Spleen (tissue), 11 donors: ENCODE measurements around the gene NPM3. TPM values are rescaled to one million over a fixed set of nuclear protein-coding genes. Genes with fewer than 3 reads are reported as not detected.

Experiments used
- DNase-seq: peaks from one replicate; pipeline ENCODE4 v3.0.0-alpha.2; 2020
- H3K27ac ChIP-seq, 8 donors: fragments of 200-600 bp; sonication (generic) in 7 of 8; 1 replicate in 4 of 8; 2 replicates in 4 of 8; pipeline versions ENCODE4 v1.5.0 to v1.8.0; 2016 to 2021; ENCODE audit warnings: inconsistent platforms in 4 of 8, mild to moderate bottlenecking in 4 of 8, moderate library complexity in 1 of 8
- H3K27me3 ChIP-seq, 7 donors: fragments of 200-600 bp; sonication (generic) in 6 of 7; replicated peaks in 1 of 7; 1 replicate in 4 of 7; 2 replicates in 3 of 7; pipeline versions ENCODE4 v1.5.0 to v1.8.0; 2016 to 2021; ENCODE audit warnings: inconsistent platforms in 3 of 7, mild to moderate bottlenecking in 1 of 7
- H3K36me3 ChIP-seq, 6 donors: fragments of 200-600 bp; sonication (generic) in 5 of 6; 1 replicate in 4 of 6; 2 replicates in 2 of 6; pipeline versions ENCODE4 v1.5.0 to v1.8.0; 2016 to 2021; ENCODE audit warnings: inconsistent platforms in 2 of 6
- H3K4me1 ChIP-seq, 6 donors: fragments of 200-600 bp; sonication (generic) in 5 of 6; 1 replicate in 3 of 6; 2 replicates in 3 of 6; pipeline versions ENCODE4 v1.5.0 to v1.8.0; 2016 to 2021; ENCODE audit warnings: inconsistent platforms in 3 of 6
- H3K4me3 ChIP-seq, 8 donors: fragments of 200-600 bp; sonication (generic) in 7 of 8; 1 replicate in 4 of 8; 2 replicates in 4 of 8; pipeline versions ENCODE4 v1.5.0 to v1.8.0; 2016 to 2021; ENCODE audit warnings: inconsistent platforms in 4 of 8, mild to moderate bottlenecking in 4 of 8, moderate library complexity in 2 of 8
- H3K9me3 ChIP-seq, 8 donors: fragments of 200-600 bp; sonication (generic) in 7 of 8; 1 replicate in 4 of 8; 2 replicates in 4 of 8; pipeline versions ENCODE4 v1.5.0 to v1.8.0; 2016 to 2021; ENCODE audit warnings: inconsistent platforms in 4 of 8
- POLR2A ChIP-seq, 3 donors: fragments of 450-650 bp; IDR thresholded peaks; one replicate each; pipeline ENCODE4 v1.5.1; 2017; ENCODE audit warnings: antibody characterized with exemption in 3 of 3, mild to moderate bottlenecking in 1 of 3
- POLR2AphosphoS5 ChIP-seq, 3 donors: sonication (generic); formaldehyde crosslinking; IDR thresholded peaks; one replicate each; pipeline ENCODE4 v1.5.1; 2017; ENCODE audit warnings: antibody characterized with exemption in 3 of 3
- WGBS, 5 donors: extraction: QIAGEN DNeasy Blood & Tissue Kit in 3 of 5; methylation state at CpG; one replicate each; pipeline versions ENCODE4 v1.1.5 to v1.1.7; 2013 to 2018; 5-methylcytosine and 5-hydroxymethylcytosine counted together
- intact Hi-C: fragments of 100-400 bp; cut with DNase I; formaldehyde crosslinking; loops from one replicate; pipeline ENCODE4 v1.15.0; 2023; ENCODE audit warnings: low total_unique reads
- polyA plus RNA-seq, 3 donors: library from polyadenylated mRNA; stranded (reverse); fragments of 200-250 nt; gene quantifications; one replicate each; pipeline ENCODE4 v1.2.1, GENCODE V29; 2013
- total RNA-seq, 7 donors: library from RNA; depleted of rRNA in 3 of 7; stranded (reverse); fragments of >200 nt in 3 of 7; fragmentation: NEBNext Ultra II Directional in 4 of 7; extraction: Animal tissue kit (Norgen Biotek cat#: 25700) in 4 of 7; gene quantifications; one replicate each; pipeline versions ENCODE4 v1.1.0 to v1.2.1, GENCODE V29; 2016 to 2021
- TF ChIP-seq, protein P1 (sequence below), 11 experiments: fragments of 200-600 bp in 7 of 11; fragments of 450-650 bp in 4 of 11; sonication (generic) in 4 of 11; IDR thresholded peaks in 8 of 11; conservative IDR thresholded peaks in 3 of 11; 1 replicate in 7 of 11; 2 replicates in 4 of 11; pipeline versions ENCODE4 v1.4.0 to v1.8.0; 2016 to 2021; ENCODE audit warnings: antibody characterized with exemption in 11 of 11, inconsistent platforms in 4 of 11, mild to moderate bottlenecking in 1 of 11
- donor health status: healthy with polysubstance abuse.
- donor health status: DM: no; HTN: no; CAD: no; lungs with moderate emphysema.
- donor health status: DM: no; HTN: no; CAD: no.
- donor health status: Bipolar disorder and iron deficiency.
- donor health status: healthy.
- donor health status: DM: no; HTN: no; CAD: no.
- donor health status: DM: yes; HTN: yes; CAD: no.

The NPM3 gene
- total and polyA plus RNA-seq, 10 donors: 16.8 to 54.6 (median 28.6) TPM

DNA sequence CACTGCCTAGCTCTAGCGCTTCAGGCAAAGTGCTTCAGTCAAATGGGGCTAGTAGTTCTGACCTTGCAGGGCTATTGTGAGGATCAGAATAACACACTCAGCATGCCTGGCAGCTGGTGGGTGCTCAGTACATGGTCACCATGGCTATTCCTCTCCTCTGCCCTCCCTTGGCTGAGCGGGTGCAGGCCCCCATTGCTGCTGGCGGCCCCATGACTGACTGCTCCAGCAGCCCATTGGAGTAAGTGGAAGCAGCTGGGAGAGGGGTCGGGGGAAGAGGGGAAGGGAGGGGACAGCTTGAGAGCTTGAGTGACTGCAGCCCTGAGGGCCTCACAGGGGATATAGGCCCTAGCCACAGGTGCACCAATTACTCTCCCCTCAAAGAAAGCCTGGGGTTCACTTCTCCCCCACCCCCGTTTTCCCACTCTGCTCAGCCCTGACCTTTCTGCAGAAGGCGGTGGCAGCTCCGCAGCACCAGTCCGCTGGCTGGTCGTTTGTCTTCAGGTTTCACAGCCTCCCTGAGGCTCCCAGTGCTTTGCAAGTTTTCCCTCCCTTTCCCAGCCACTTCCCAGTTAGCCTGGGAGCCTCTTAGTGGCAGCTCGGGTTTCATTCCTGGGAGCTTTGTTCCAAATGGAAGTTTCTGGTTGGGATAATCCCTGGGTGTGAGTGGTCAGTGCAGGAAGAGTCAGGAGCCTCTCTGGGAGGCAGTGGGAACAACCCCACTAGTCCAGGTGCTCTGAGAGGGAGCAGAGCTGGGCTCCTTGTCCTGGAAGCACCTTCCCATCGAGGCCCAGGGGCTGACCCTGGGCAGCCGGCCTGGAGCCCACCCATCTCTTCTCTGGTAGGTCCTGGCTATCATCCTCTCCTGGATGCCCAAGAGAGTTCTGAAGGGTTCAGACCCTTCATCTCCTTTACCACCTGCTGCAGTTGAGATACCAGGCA lies 23.7 kb downstream of the NPM3 start:
- WGBS, 5 donors: 74 to 79% (median 76%) methylated on average over 10 to 12 of the region's 12 CpGs
- peak; percentile 41 for DNase-seq
- peaks cover 0 to 26% (median 0%) of the 10 kb centered on the region in 7 donors for H3K27me3 ChIP-seq

GRCh38 chr10:101758858-101759257 lies 24.4 kb downstream of the NPM3 start:
- H3K36me3 ChIP-seq: no peaks in the 10 kb centered on the region
- no peak overlapping the region for H3K27ac ChIP-seq
- H3K4me1 ChIP-seq: no peaks in the 10 kb centered on the region
- WGBS, 5 donors: 71 to 84% (median 76%) methylated on average over 2 of the region's 2 CpGs
- intact Hi-C loops: no loop called here
- no peak overlapping the region for H3K4me3 ChIP-seq
- TF ChIP-seq, protein P1, sequence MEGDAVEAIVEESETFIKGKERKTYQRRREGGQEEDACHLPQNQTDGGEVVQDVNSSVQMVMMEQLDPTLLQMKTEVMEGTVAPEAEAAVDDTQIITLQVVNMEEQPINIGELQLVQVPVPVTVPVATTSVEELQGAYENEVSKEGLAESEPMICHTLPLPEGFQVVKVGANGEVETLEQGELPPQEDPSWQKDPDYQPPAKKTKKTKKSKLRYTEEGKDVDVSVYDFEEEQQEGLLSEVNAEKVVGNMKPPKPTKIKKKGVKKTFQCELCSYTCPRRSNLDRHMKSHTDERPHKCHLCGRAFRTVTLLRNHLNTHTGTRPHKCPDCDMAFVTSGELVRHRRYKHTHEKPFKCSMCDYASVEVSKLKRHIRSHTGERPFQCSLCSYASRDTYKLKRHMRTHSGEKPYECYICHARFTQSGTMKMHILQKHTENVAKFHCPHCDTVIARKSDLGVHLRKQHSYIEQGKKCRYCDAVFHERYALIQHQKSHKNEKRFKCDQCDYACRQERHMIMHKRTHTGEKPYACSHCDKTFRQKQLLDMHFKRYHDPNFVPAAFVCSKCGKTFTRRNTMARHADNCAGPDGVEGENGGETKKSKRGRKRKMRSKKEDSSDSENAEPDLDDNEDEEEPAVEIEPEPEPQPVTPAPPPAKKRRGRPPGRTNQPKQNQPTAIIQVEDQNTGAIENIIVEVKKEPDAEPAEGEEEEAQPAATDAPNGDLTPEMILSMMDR (IDR thresholded peaks at IDR 0.05 in 8 of 11, conservative IDR thresholded peaks at IDR 0.05 in 3 of 11): no peak
- TF ChIP-seq POLR2AphosphoS5 (IDR thresholded peaks at IDR 0.05) (no peak), POLR2A (IDR thresholded peaks at IDR 0.05) (no peak)
- peaks cover 0 to 33% (median 0%) of the 10 kb centered on the region in 7 donors for H3K27me3 ChIP-seq
- no peak for DNase-seq
- no peaks in the 10 kb centered on the region for H3K9me3 ChIP-seq

More for the DNA sequence above, 23.7 kb downstream of the NPM3 start:
- no peaks in the 10 kb centered on the region for H3K9me3 ChIP-seq
- intact Hi-C loops: no loop called here
- no peak overlapping the region for H3K4me3 ChIP-seq
- H3K36me3 ChIP-seq: no peaks in the 10 kb centered on the region
- TF ChIP-seq POLR2AphosphoS5 (IDR thresholded peaks at IDR 0.05): no peak
- no peak for TF ChIP-seq POLR2A (IDR thresholded peaks at IDR 0.05)
- TF ChIP-seq, protein P1 (IDR thresholded peaks at IDR 0.05 in 8 of 11, conservative IDR thresholded peaks at IDR 0.05 in 3 of 11): no peak
- no peak overlapping the region for H3K27ac ChIP-seq
- H3K4me1 ChIP-seq: no peaks in the 10 kb centered on the region

GRCh38 chr10:101752241-101752640 lies 31.0 kb downstream of the NPM3 start:
- intact Hi-C loops: no loop called here
- WGBS, 5 donors: 67 to 71% (median 69%) methylated on average over 3 of the region's 3 CpGs
- DNase-seq: no peak

More at GRCh38 chr10:101752241-101752640, 31.0 kb downstream of the NPM3 start:
- no peaks in the 10 kb centered on the region for H3K9me3 ChIP-seq
- no peaks in the 10 kb centered on the region for H3K4me1 ChIP-seq
- H3K36me3 ChIP-seq: no peaks in the 10 kb centered on the region
- TF ChIP-seq, protein P1 (IDR thresholded peaks at IDR 0.05 in 8 of 11, conservative IDR thresholded peaks at IDR 0.05 in 3 of 11): no peak
- TF ChIP-seq POLR2A (IDR thresholded peaks at IDR 0.05): no peak
- no peak for TF ChIP-seq POLR2AphosphoS5 (IDR thresholded peaks at IDR 0.05)
- H3K27ac ChIP-seq: no peak overlapping the region
- H3K27me3 ChIP-seq: peaks cover 0 to 30% (median 0%) of the 10 kb centered on the region in 7 donors
- no peak overlapping the region for H3K4me3 ChIP-seq
